Calu3 (cell line): ENCODE results near the gene RYR3. TPM values are rescaled to one million over a fixed set of nuclear protein-coding genes. Genes with fewer than 3 reads are reported as not detected.

Experiments
- BruUV-seq: library from RNA; stranded (reverse); fragments of 400-500 nt; replicated peaks from 2 replicates; lab custom pipeline; 2021; lab: Mats Ljungman, UMichigan
- CTCF ChIA-PET: fragments of 300-600 bp; sonication (Branson Sonifier 250); formaldehyde crosslinking; loops from one replicate; lab custom pipeline; 2022; ENCODE audit warnings: antibody characterized with exemption; lab: Charles Lee
- DNase-seq: peaks from one replicate; pipeline ENCODE4 v3.0.0; 2022
- H3K27ac Mint-ChIP-seq: one replicate; pipeline ENCODE4 v1.8.0; 2022; ENCODE audit warnings: mixed read lengths; ENCODE audit not compliant: unreplicated experiment
- H3K27me3 Mint-ChIP-seq: one replicate; pipeline ENCODE4 v1.8.0; 2022; ENCODE audit warnings: mixed read lengths; ENCODE audit not compliant: unreplicated experiment
- H3K36me3 Mint-ChIP-seq: one replicate; pipeline ENCODE4 v1.8.0; 2022; ENCODE audit warnings: mild to moderate bottlenecking, moderate library complexity, mixed read lengths; ENCODE audit not compliant: insufficient read depth, unreplicated experiment
- H3K4me1 Mint-ChIP-seq: one replicate; pipeline ENCODE4 v1.8.0; 2022; ENCODE audit warnings: mild to moderate bottlenecking, low read depth, mixed read lengths; ENCODE audit not compliant: unreplicated experiment
- H3K4me3 Mint-ChIP-seq: one replicate; pipeline ENCODE4 v1.8.0; 2022; ENCODE audit warnings: mild to moderate bottlenecking, low read depth, moderate library complexity, mixed read lengths; ENCODE audit not compliant: unreplicated experiment
- H3K9me3 Mint-ChIP-seq: one replicate; pipeline ENCODE4 v1.8.0; 2022; ENCODE audit warnings: low read depth, mixed read lengths; ENCODE audit not compliant: unreplicated experiment
- intact Hi-C: fragments of 100-400 bp; cut with micrococcal nuclease; formaldehyde crosslinking; loops from one replicate; pipeline ENCODE4 v1.10.0; 2022; ENCODE audit not compliant: unreplicated experiment
- total RNA-seq: library from RNA; stranded (reverse); gene quantifications from 2 replicates; pipeline ENCODE4 v1.2.3, GENCODE V29; 2022
- TF ChIP-seq, protein P1 (sequence below): fragments of 200-600 bp; IDR thresholded peaks from one replicate; pipeline ENCODE4 v1.8.0; 2022; ENCODE audit warnings: antibody characterized with exemption; ENCODE audit not compliant: unreplicated experiment

RYR3 gene
- total RNA-seq, 1 experiment from 2014 or later, result not detected

DNA sequence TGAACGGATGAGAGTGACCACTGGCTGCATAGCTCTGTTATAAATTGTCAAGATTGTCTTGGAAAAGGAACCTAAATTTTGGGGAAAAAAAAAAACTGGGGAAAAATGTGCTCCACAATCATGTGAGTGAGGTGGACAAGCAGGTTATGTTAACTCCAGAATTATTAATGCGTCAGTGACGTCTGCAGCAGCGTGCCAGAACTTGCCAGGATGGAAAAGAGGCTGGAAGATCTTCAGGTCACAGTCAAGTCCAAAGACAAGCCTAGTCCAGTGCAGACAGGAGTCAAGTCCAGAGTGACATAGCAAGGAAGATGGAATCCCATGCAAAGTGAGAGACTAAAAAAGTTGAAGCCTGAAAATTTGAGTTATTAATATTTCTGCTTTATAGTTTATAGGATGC is 140.6 kb downstream of the RYR3 start:
- H3K27me3 Mint-ChIP-seq, result no peaks in the 10 kb centered on the region
- no TSS peak for BruUV-seq
- no peak overlapping the region for H3K4me3 Mint-ChIP-seq
- CTCF ChIA-PET, result no interaction called here
- no peak for DNase-seq
- peaks cover 26% of the 10 kb centered on the region for H3K4me1 Mint-ChIP-seq
- TF ChIP-seq, protein P1, sequence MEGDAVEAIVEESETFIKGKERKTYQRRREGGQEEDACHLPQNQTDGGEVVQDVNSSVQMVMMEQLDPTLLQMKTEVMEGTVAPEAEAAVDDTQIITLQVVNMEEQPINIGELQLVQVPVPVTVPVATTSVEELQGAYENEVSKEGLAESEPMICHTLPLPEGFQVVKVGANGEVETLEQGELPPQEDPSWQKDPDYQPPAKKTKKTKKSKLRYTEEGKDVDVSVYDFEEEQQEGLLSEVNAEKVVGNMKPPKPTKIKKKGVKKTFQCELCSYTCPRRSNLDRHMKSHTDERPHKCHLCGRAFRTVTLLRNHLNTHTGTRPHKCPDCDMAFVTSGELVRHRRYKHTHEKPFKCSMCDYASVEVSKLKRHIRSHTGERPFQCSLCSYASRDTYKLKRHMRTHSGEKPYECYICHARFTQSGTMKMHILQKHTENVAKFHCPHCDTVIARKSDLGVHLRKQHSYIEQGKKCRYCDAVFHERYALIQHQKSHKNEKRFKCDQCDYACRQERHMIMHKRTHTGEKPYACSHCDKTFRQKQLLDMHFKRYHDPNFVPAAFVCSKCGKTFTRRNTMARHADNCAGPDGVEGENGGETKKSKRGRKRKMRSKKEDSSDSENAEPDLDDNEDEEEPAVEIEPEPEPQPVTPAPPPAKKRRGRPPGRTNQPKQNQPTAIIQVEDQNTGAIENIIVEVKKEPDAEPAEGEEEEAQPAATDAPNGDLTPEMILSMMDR, result no peak
- no peaks in the 10 kb centered on the region for H3K9me3 Mint-ChIP-seq
- intact Hi-C loops, result no loop called here
- no peak overlapping the region for H3K27ac Mint-ChIP-seq
- H3K36me3 Mint-ChIP-seq, result no peaks in the 10 kb centered on the region

DNA sequence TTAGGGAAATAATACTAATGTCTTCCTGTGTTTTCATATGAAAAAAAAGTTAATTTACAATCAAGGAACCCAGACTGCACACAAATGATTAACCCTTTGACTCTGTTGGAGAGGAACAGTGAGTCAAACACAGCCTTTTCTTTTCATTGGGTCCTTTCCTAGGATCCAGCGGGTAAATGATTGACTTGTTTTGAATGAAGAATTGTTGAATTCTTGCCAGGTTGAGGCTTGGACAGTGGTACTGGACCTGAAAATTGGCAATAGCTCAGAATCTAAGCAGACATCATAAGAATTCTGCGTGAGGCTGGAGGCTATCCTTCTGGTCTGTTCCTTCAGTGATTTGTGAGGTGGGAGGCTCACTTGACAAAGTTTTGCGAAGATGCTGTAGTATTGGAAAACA is 143.0 kb downstream of the RYR3 start:
- Mint-ChIP-seq H3K27me3 (no peaks in the 10 kb centered on the region), H3K9me3 (no peaks in the 10 kb centered on the region), H3K4me1 (peaks cover 19% of the 10 kb centered on the region), H3K4me3 (no peak overlapping the region), H3K36me3 (no peaks in the 10 kb centered on the region), H3K27ac (no peak overlapping the region)
- CTCF ChIA-PET, result no interaction called here
- intact Hi-C loops, result no loop called here
- TF ChIP-seq, protein P1, result no peak
- peak; percentile 2 for DNase-seq
- no TSS peak for BruUV-seq

DNA sequence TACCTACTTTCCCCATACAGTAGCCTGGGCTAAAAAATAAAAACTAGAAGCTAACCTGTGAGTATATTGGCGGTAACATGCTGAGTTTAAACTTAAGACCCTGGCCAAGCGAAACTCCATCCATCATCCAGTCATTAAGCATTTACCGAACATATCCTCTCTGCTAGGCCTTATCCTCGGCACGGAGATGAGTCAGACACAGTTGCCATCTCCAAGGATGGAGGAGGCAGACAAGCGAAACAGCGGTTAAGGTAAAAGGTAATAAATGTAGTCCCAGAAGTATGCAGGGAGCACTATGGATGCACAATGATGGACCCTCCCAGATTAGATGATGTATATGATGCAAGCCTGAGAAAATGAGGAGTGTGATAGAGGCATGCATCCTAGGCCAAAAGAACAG is 143.6 kb downstream of the RYR3 start:
- CTCF ChIA-PET, result no interaction called here
- intact Hi-C loops, result no loop called here
- Mint-ChIP-seq H3K4me3 (no peak overlapping the region), H3K36me3 (no peaks in the 10 kb centered on the region), H3K4me1 (peaks cover 19% of the 10 kb centered on the region), H3K27ac (no peak overlapping the region), H3K27me3 (no peaks in the 10 kb centered on the region), H3K9me3 (no peaks in the 10 kb centered on the region)
- DNase-seq, result no peak
- BruUV-seq, result no TSS peak
- TF ChIP-seq, protein P1, result no peak

DNA sequence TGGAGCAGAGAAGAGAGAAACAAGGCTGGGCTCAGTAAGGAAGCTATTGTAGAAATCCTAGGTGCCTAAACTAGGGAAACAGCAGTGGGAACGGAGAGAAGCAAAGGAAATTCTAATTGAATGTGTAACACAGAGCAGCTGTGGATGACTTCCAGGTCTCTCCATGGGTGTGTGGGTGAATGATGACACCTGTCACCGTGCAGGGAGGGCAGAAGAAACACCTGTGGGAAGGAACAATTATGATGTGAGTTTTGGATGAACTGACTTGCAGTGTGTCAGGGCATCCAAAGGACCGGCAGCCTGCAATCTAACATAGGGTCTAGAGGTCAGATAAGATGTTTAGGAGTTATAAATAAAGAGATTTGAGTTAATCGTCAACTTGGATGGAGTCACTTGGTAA is 144.2 kb downstream of the RYR3 start:
- DNase-seq, result no peak
- no peaks in the 10 kb centered on the region for H3K36me3 Mint-ChIP-seq
- no TSS peak for BruUV-seq
- H3K4me1 Mint-ChIP-seq, result peaks cover 19% of the 10 kb centered on the region
- no peak overlapping the region for H3K4me3 Mint-ChIP-seq
- intact Hi-C loops, result no loop called here
- no peaks in the 10 kb centered on the region for H3K27me3 Mint-ChIP-seq
- peak overlapping the region; percentile 15 for H3K27ac Mint-ChIP-seq
- CTCF ChIA-PET, result no interaction called here
- H3K9me3 Mint-ChIP-seq, result no peaks in the 10 kb centered on the region
- TF ChIP-seq, protein P1, result no peak
